Cardiac fibroblast (primary cell): ENCODE measurements around the gene NKAIN2.
"Not testable (repeated sequence)": the region's sequence is repeated elsewhere in the genome, so short reads cannot be mapped to it uniquely, and the experiment has no call there.

Source experiments
- DNase-seq, 2 donors: peaks; one replicate each; pipeline versions ENCODE4 v3.0.0 to v3.0.0-alpha.2; 2010; ENCODE audit warnings: low read depth in 2 of 2
- H3K4me3 ChIP-seq, 2 donors: replicated peaks in 1 of 2; 1 replicate in 1 of 2; 2 replicates in 1 of 2; pipeline ENCODE4 v1.5.1; 2011; ENCODE audit warnings: low read depth in 2 of 2, low read length in 2 of 2, mild to moderate bottlenecking in 2 of 2, moderate library complexity in 1 of 2
- CTCF ChIP-seq: IDR thresholded peaks from one replicate; pipeline ENCODE4 v1.5.1; 2011; ENCODE audit warnings: low read depth, mild to moderate bottlenecking, low read length, inconsistent platforms

NKAIN2 gene

GRCh38 chr6:124400261-124400999, 596.8 kb downstream of the NKAIN2 start:
- no peak for DNase-seq
- TF ChIP-seq CTCF: no peak
- no peak overlapping the region for H3K4me3 ChIP-seq

- not testable (repeated sequence) for DNase-seq, H3K4me3 ChIP-seq
Observed at GRCh38 chr6:124410425-124410824, 606.8 kb downstream of the NKAIN2 start.

GRCh38 chr6:124412657-124413056, 609.0 kb downstream of the NKAIN2 start:
- H3K4me3 ChIP-seq, DNase-seq: not testable (repeated sequence)

- DNase-seq: no peak
- H3K4me3 ChIP-seq: no peak overlapping the region
- no peak for TF ChIP-seq CTCF
Observed at GRCh38 chr6:124420116-124420840, 616.6 kb downstream of the NKAIN2 start.

- no peak for DNase-seq
- no peak overlapping the region for H3K4me3 ChIP-seq
- TF ChIP-seq CTCF: no peak
Observed at GRCh38 chr6:124423621-124424020, 620.0 kb downstream of the NKAIN2 start.

- DNase-seq: no peak
- H3K4me3 ChIP-seq: no peak overlapping the region
- no peak for TF ChIP-seq CTCF
Observed at GRCh38 chr6:124430740-124431318, 627.2 kb downstream of the NKAIN2 start.

GRCh38 chr6:124432620-124433019, 629.0 kb downstream of the NKAIN2 start:
- TF ChIP-seq CTCF: no peak
- no peak for DNase-seq
- H3K4me3 ChIP-seq: no peak overlapping the region
